ENCODE data around the gene LRRC40.

- TF ChIP-seq EZH2 (IDR thresholded peaks at IDR 0.05; ENCODE audit: borderline replicate concordance, low read depth, low read length, poor library complexity, severe bottlenecking): no peak
- no peak for TF ChIP-seq CTCF (conservative IDR thresholded peaks at IDR 0.05; ENCODE audit: low read depth, low read length)
These were observed 58.9 kb downstream of the LRRC40 start for GRCh38 chr1:70146488-70146887.

Data from A673 (cell line).